ENCODE results near the gene PTK7.

DNA sequence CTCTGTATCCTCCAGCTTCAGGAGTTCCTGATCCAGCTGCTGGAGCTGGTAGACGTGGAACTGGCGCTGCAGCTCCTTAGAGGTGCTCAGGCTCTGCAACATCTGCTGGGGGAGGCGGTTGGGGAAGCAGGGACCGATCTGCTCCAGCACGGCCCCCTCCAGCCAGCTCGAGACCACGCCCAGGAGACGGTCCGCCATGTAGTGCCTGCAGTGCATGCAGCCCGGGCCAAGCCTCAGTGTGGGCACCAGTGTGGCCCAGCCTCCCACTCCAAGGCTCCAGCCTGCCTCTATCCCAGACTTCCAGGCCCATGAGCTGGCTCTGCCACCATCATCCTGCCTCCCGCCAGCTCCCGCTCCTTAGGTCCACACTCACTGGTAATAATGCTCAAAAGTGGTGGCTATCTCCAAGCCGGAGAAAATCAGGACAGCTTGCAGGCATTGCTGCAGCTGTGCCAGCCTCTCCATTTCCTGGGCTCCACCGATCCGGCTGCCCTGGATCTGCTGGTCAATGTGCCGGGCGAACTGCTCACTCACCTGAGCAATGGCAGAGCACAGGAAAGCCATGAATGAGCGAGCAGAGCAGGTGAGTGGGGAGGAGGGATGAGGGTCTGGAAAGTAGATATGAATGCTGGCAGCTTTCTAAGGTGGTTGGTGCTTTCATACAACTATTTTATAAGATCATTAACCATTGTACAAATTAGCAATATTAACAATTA, 35.4 kb upstream of the PTK7 start:
- TF ChIP-seq, protein P1, sequence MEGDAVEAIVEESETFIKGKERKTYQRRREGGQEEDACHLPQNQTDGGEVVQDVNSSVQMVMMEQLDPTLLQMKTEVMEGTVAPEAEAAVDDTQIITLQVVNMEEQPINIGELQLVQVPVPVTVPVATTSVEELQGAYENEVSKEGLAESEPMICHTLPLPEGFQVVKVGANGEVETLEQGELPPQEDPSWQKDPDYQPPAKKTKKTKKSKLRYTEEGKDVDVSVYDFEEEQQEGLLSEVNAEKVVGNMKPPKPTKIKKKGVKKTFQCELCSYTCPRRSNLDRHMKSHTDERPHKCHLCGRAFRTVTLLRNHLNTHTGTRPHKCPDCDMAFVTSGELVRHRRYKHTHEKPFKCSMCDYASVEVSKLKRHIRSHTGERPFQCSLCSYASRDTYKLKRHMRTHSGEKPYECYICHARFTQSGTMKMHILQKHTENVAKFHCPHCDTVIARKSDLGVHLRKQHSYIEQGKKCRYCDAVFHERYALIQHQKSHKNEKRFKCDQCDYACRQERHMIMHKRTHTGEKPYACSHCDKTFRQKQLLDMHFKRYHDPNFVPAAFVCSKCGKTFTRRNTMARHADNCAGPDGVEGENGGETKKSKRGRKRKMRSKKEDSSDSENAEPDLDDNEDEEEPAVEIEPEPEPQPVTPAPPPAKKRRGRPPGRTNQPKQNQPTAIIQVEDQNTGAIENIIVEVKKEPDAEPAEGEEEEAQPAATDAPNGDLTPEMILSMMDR (IDR thresholded peaks at IDR 0.05) = no peak
- no peak for TF ChIP-seq POLR2A (IDR thresholded peaks at IDR 0.05)

All from Peyer's patch (tissue), 4 donors.